AML-193 (cell line): Measurements from ENCODE around the gene RGP1.
A peak's percentile ranks its signal among the peaks of the same experiment; 100 is the strongest.

Source experiments
- DNase-seq, 2 experiments: peaks; one replicate each; lab custom pipeline; 2025; lab: John Stamatoyannopoulos, UW

The RGP1 gene

GRCh38 chr9:35774907-35775635 is 26.0 kb downstream of the RGP1 start:
- no peak for DNase-seq

GRCh38 chr9:35776018-35776417 is 26.9 kb downstream of the RGP1 start:
- no peak for DNase-seq

GRCh38 chr9:35778496-35778895 is 29.4 kb downstream of the RGP1 start:
- DNase-seq: no peak

- DNase-seq: no peak
Observed at GRCh38 chr9:35781066-35781465, 32.0 kb downstream of the RGP1 start.

GRCh38 chr9:35783418-35783817 is 34.3 kb downstream of the RGP1 start:
- DNase-seq: no peak

- DNase-seq: no peak
Observed at GRCh38 chr9:35789541-35789940, 40.5 kb downstream of the RGP1 start.

GRCh38 chr9:35790025-35790384 is 40.9 kb downstream of the RGP1 start:
- DNase-seq: no peak

- peak; percentile 29 to 64 for DNase-seq
Observed at GRCh38 chr9:35790385-35791296, 41.6 kb downstream of the RGP1 start.

- no peak for DNase-seq
Observed at GRCh38 chr9:35791297-35791921, 42.3 kb downstream of the RGP1 start, which contains the start of gene NPR2. Gene NPR2 (plus strand): TSS chr9:35791591. CDS start chr9:35792409, 818 bp downstream.

GRCh38 chr9:35792024-35792813 is 43.1 kb downstream of the RGP1 start:
- no peak for DNase-seq

- DNase-seq: no peak
Observed at GRCh38 chr9:35792826-35793225, 43.7 kb downstream of the RGP1 start.

- no peak for DNase-seq
Observed at GRCh38 chr9:35793461-35793860, 44.4 kb downstream of the RGP1 start.

- DNase-seq: no peak
Observed at GRCh38 chr9:35795695-35796094, 46.6 kb downstream of the RGP1 start.

- DNase-seq: no peak
Observed at GRCh38 chr9:35797311-35798109, 48.4 kb downstream of the RGP1 start.

- no peak for DNase-seq
Observed at GRCh38 chr9:35798658-35799374, 49.7 kb downstream of the RGP1 start.

- no peak for DNase-seq
Observed at GRCh38 chr9:35800530-35800929, 51.4 kb downstream of the RGP1 start.

- DNase-seq: no peak
Observed at GRCh38 chr9:35801328-35802128, 52.4 kb downstream of the RGP1 start.

GRCh38 chr9:35806101-35806500 is 57.0 kb downstream of the RGP1 start:
- DNase-seq: no peak
